ENCODE data around the gene MAP6D1.

MAP6D1 gene

DNA sequence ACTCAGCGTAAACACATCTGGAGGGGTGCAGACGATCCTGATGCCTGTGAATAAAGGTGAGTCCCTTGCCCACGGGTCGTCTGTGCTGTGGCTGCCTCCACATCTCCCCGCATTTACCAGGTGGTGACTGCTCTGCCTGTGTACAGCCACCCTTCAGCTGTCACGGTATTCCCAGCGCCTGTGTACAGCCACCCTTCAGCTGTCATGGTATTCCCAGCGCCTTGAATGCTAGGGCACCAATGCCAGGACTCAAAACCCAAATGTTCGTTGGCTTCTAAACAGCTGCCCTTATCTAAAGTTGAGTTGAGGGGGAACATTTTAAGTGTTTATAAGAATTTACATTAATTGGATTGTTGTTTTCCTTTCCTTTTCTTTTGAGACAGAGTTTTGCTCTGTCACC lies 27.4 kb downstream of the MAP6D1 start (continued):
- no peak for TF ChIP-seq ZNF221 (tag by site-specific recombination; IDR thresholded peaks at IDR 0.05; ENCODE audit: borderline replicate concordance)
- TF ChIP-seq, protein P1, sequence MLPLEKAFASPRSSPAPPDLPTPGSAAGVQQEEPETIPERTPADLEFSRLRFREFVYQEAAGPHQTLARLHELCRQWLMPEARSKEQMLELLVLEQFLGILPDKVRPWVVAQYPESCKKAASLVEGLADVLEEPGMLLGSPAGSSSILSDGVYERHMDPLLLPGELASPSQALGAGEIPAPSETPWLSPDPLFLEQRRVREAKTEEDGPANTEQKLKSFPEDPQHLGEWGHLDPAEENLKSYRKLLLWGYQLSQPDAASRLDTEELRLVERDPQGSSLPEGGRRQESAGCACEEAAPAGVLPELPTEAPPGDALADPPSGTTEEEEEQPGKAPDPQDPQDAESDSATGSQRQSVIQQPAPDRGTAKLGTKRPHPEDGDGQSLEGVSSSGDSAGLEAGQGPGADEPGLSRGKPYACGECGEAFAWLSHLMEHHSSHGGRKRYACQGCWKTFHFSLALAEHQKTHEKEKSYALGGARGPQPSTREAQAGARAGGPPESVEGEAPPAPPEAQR (tag by site-specific recombination; IDR thresholded peaks at IDR 0.05) = no peak
- TF ChIP-seq GLIS1 (tag by site-specific recombination; IDR thresholded peaks at IDR 0.05) = no peak
- no peak for TF ChIP-seq KLF16 (tag by site-specific recombination; IDR thresholded peaks at IDR 0.05)
- TF ChIP-seq ZNF596 (tag by site-specific recombination; IDR thresholded peaks at IDR 0.05) = no peak
- TF ChIP-seq, protein P2, sequence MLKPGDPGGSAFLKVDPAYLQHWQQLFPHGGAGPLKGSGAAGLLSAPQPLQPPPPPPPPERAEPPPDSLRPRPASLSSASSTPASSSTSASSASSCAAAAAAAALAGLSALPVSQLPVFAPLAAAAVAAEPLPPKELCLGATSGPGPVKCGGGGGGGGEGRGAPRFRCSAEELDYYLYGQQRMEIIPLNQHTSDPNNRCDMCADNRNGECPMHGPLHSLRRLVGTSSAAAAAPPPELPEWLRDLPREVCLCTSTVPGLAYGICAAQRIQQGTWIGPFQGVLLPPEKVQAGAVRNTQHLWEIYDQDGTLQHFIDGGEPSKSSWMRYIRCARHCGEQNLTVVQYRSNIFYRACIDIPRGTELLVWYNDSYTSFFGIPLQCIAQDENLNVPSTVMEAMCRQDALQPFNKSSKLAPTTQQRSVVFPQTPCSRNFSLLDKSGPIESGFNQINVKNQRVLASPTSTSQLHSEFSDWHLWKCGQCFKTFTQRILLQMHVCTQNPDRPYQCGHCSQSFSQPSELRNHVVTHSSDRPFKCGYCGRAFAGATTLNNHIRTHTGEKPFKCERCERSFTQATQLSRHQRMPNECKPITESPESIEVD (tag by site-specific recombination; IDR thresholded peaks at IDR 0.05) = no peak
- TF ChIP-seq ZNF175 (tag by site-specific recombination; IDR thresholded peaks at IDR 0.05) = no peak

DNA sequence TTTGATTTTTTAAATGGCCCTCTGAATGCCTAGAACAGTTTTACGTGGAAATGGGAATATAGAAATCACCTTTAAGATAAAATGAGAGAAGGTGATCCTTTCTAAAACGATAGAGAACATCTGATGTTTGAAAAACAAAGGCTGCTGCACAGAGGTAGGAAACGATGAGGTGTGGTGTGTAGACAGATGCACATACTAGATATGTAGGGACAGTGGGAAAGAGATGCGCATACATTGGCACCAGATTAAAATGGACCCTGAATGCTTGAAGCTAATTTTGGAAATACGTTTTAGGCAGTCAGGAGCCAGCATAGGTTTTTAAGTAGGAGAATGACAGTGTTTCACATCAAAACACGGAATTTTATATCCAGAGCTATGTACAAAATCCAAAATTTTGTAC lies 29.0 kb downstream of the MAP6D1 start:
- Histone ChIP-seq H3K36me3 (ENCODE audit: control insufficient read depth in 2 of 2, insufficient read depth in 1 of 2, low read length in 2 of 2) (peaks cover 14 to 62% of the 10 kb centered on the region in 2 experiments), H3K27ac (ENCODE audit: extremely low read depth, low read depth, low read length) (no peak overlapping the region), H3K9me3 (ENCODE audit: control insufficient read depth, insufficient read depth, low read depth, low read length) (no peaks in the 10 kb centered on the region), H3K4me3 (ENCODE audit: low read depth, low read length) (no peak overlapping the region), H3K4me1 (ENCODE audit: control insufficient read depth, insufficient read depth, low read length) (no peaks in the 10 kb centered on the region)
- ChIA-PET CTCF (no interaction called here), POLR2A (no interaction called here)
- TF ChIP-seq, protein P3, sequence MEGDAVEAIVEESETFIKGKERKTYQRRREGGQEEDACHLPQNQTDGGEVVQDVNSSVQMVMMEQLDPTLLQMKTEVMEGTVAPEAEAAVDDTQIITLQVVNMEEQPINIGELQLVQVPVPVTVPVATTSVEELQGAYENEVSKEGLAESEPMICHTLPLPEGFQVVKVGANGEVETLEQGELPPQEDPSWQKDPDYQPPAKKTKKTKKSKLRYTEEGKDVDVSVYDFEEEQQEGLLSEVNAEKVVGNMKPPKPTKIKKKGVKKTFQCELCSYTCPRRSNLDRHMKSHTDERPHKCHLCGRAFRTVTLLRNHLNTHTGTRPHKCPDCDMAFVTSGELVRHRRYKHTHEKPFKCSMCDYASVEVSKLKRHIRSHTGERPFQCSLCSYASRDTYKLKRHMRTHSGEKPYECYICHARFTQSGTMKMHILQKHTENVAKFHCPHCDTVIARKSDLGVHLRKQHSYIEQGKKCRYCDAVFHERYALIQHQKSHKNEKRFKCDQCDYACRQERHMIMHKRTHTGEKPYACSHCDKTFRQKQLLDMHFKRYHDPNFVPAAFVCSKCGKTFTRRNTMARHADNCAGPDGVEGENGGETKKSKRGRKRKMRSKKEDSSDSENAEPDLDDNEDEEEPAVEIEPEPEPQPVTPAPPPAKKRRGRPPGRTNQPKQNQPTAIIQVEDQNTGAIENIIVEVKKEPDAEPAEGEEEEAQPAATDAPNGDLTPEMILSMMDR (tag by site-specific recombination; IDR thresholded peaks at IDR 0.05) = no peak
- TF ChIP-seq KLF16 (tag by site-specific recombination; IDR thresholded peaks at IDR 0.05) (no peak), ZFP41 (tag by site-specific recombination; IDR thresholded peaks at IDR 0.05; ENCODE audit: borderline replicate concordance) (no peak), GLI4 (tag by site-specific recombination; IDR thresholded peaks at IDR 0.05) (no peak), ZNF658 (tag by site-specific recombination; IDR thresholded peaks at IDR 0.05) (no peak), ZNF157 (tag by site-specific recombination; IDR thresholded peaks at IDR 0.05) (no peak), MEIS1 (CRISPR knock-in tag; IDR thresholded peaks at IDR 0.05; ENCODE audit: borderline replicate concordance) (no peak), ZNF292 (tag by site-specific recombination; IDR thresholded peaks at IDR 0.05; ENCODE audit: borderline replicate concordance, low read depth) (no peak), ZNF175 (tag by site-specific recombination; IDR thresholded peaks at IDR 0.05) (no peak), ZNF529 (tag by site-specific recombination; IDR thresholded peaks at IDR 0.05; ENCODE audit: insufficient replicate concordance) (no peak), ZBTB48 (tag by site-specific recombination; IDR thresholded peaks at IDR 0.05) (no peak), ZNF266 (tag by site-specific recombination; IDR thresholded peaks at IDR 0.05; ENCODE audit: low read depth) (no peak), RBAK (tag by site-specific recombination; IDR thresholded peaks at IDR 0.05) (no peak), ZNF391 (tag by site-specific recombination; IDR thresholded peaks at IDR 0.05; ENCODE audit: borderline replicate concordance, low read depth) (no peak), ZNF830 (tag by site-specific recombination; IDR thresholded peaks at IDR 0.05; ENCODE audit: low read depth) (no peak), ZNF621 (tag by site-specific recombination; IDR thresholded peaks at IDR 0.05) (no peak), HOXC10 (CRISPR knock-in tag; IDR thresholded peaks at IDR 0.05) (no peak)
- TF ChIP-seq, protein P4, sequence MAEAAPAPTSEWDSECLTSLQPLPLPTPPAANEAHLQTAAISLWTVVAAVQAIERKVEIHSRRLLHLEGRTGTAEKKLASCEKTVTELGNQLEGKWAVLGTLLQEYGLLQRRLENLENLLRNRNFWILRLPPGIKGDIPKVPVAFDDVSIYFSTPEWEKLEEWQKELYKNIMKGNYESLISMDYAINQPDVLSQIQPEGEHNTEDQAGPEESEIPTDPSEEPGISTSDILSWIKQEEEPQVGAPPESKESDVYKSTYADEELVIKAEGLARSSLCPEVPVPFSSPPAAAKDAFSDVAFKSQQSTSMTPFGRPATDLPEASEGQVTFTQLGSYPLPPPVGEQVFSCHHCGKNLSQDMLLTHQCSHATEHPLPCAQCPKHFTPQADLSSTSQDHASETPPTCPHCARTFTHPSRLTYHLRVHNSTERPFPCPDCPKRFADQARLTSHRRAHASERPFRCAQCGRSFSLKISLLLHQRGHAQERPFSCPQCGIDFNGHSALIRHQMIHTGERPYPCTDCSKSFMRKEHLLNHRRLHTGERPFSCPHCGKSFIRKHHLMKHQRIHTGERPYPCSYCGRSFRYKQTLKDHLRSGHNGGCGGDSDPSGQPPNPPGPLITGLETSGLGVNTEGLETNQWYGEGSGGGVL (tag by site-specific recombination; IDR thresholded peaks at IDR 0.05) = no peak
- TF ChIP-seq, protein P5, sequence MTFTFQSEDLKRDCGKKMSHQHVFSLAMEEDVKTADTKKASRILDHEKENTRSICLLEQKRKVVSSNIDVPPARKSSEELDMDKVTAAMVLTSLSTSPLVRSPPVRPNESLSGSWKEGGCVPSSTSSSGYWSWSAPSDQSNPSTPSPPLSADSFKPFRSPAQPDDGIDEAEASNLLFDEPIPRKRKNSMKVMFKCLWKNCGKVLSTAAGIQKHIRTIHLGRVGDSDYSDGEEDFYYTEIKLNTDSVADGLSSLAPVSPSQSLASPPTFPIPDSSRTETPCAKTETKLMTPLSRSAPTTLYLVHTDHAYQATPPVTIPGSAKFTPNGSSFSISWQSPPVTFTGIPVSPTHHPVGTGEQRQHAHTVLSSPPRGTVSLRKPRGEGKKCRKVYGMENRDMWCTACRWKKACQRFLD (tag by site-specific recombination; IDR thresholded peaks at IDR 0.05) = no peak
- TF ChIP-seq, protein P6, sequence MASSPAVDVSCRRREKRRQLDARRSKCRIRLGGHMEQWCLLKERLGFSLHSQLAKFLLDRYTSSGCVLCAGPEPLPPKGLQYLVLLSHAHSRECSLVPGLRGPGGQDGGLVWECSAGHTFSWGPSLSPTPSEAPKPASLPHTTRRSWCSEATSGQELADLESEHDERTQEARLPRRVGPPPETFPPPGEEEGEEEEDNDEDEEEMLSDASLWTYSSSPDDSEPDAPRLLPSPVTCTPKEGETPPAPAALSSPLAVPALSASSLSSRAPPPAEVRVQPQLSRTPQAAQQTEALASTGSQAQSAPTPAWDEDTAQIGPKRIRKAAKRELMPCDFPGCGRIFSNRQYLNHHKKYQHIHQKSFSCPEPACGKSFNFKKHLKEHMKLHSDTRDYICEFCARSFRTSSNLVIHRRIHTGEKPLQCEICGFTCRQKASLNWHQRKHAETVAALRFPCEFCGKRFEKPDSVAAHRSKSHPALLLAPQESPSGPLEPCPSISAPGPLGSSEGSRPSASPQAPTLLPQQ (tag by site-specific recombination; IDR thresholded peaks at IDR 0.05) = no peak

Data from HEK293 (cell line).